Occipital lobe (tissue), 2 donors: ENCODE data around the gene ERC1. TPM values are rescaled to one million over a fixed set of nuclear protein-coding genes. Genes with fewer than 3 reads are reported as not detected.
A peak's percentile ranks its signal among the peaks of the same experiment; 100 is the strongest.
"Not testable (repeated sequence)": the region's sequence is repeated elsewhere in the genome, so short reads cannot be mapped to it uniquely, and the experiment has no call there.

Experiments used
- DNase-seq: peaks from one replicate; lab custom pipeline; 2025; lab: John Stamatoyannopoulos, UW
- total RNA-seq: library from RNA; depleted of rRNA; stranded (reverse); fragments of >200 nt; gene quantifications from one replicate; pipeline ENCODE4 v1.2.3, GENCODE V29; 2014

The ERC1 gene
- total RNA-seq, 1 donor from 2014 or later, result 119 TPM

DNA sequence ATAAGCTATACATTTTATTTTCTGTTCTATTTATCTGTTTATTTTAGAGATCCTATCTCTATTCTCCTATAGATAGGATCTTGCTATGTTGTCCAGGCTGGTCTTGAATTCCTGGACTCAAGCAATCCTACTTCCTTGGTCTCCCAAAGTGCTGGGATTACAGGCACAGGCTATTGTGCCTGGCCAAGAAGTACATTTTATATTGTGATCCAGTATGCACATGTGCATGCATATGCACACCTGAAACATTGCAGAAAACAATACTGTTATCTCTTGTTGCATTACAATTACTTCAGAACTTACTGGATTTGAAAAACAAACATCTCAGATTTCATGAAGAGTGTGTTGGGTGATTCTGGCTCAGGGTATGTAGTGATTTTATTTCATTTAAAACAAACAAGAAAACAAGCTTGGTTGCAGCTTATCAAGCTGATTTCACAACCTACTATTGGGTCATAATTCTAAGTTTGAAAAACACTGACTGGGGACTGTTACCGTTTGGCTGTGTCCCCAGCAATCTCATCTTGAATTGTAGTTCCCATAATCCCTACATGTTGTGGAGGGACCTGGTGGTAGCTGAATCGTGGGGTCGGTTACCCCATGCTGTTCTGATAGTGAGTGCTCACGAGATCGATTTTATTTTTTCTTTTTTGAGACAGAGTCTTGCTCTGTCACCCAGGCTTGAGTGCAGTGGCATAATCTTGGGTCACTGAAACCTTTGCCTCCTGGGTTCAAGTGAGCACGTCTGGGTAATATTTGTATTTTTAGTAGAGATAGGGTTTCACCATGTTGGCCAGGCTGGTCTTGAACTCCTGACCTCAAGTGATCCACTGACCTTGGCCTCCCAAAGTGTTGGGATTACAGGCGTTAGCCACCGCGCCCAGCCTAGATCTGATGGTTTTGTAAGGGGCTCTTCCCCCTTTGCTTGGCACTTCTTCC lies 31.3 kb downstream of the ERC1 start:
- DNase-seq, result no peak

DNA sequence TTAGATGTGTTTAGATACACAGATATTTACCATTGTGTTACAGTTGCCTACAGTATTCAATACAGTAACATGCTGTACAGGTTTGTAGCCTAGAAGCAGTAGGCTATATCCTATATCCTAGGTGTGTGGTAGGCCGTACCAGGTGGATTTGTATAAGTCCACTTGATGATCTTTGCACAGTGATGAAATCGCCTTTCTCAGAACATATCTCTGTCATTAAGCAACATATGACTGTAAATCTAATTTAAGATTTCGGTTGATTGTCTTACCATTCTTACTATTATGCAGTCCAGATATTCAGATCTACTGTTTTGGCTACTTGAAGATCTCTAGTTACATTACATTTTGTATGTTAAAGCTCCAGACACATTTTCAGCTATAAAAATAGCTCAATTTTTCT lies 39.8 kb downstream of the ERC1 start:
- no peak for DNase-seq

DNA sequence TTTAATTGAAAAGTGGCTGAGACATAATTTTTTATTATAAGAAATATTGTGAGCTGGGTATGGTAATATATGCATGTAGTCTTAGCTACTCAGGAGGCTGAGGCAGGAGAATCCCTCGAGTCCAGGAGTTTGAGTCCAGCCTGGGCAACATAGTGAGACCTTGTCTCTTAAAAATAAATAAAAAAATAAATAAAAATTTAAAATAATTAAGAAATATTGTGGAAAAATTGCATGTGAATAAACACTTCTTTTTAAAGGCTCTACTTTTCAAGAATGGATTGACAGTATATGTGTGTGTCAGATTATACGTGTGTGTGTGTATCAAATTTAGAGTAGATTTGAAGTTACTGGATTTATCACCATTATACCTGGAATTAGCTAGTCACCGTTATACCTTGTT lies 43.2 kb downstream of the ERC1 start:
- no peak for DNase-seq

DNA sequence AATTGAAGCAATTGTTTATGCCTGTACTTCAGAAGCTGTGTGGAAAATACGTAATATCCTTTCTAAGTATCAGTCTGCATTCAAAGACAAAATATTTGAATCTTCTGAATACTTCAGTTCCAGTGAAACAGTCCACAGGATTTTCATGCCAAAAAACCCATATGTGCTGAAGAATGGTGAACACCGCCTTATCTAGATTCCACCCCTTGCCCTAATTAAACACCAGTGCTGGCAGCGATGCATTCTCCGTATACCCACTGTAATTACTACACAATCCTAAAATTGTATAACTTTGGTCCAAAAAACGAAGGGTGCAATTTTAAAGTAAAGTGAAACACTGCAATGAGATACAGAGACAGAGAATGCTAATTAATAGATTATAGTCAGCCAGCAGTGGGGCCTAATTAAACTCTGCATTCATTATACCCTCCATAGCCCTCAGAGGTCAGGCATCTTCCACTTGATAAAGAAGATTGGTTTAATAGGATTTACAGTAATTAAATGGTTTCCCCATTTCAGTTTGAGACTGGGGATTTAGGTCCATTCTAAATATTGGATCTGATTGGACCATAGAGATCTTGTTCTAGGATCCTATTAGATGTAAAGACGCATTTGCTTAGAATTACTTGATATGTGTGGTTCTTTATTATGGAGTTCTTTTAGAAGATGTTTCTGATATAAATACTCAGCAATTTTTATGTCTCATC lies 43.9 kb downstream of the ERC1 start:
- DNase-seq, result no peak

DNA sequence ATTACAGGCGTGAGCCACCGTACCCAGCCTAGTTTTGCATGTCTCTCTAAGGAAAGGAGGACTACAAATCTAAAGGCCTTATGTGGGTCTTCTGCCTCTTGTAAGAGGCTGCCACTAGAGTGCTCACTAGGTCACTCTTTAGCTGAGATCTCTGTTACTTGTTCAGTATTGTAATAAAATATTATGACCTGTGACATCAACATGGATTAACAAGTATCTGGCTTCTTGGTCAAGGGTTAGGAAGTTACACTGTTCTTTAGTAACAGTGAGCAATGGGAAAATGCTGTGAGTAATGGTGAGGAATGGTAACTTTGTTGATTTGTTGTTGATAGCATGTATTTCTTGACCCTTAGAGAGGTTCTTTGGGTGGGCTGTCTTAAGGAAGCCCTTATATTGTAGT lies 50.5 kb downstream of the ERC1 start:
- DNase-seq, result no peak

DNA sequence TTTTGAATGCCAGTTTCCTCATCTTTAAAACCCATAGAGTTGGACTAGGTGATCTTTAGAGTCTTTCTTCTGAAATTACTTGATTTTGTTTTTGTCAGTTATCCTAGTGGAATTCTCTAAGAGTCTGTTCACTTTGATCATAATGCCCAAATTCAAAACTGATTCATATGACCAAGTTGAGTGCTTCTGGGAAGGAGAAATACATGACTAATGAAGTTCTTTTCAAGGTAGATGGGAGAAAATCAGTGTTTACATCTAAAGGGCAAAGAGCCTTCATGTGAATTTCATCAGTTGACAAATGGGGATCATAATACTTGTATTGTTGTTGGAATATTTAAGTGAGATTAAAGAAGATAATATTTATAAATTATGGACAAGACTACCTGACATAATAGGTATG lies 53.2 kb downstream of the ERC1 start:
- no peak for DNase-seq

DNA sequence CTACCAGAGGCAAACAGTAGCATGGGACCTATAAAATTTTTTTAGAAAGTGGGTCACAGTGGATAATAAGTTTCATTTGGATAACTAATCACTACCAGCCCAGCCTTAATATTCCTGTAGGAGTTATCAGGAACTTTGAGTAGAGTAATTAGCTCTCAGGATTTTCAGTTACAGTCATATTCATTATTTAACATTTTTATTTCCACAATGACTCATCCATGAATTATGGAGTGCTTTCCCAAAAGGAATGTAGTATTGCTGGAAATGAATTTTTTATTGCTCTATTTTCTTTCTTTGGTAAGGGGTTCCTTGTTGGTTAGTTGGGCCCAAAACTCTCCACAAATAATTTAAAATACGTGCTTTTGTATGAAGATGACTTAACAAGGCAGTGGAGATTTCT lies 53.7 kb downstream of the ERC1 start:
- no peak for DNase-seq

DNA sequence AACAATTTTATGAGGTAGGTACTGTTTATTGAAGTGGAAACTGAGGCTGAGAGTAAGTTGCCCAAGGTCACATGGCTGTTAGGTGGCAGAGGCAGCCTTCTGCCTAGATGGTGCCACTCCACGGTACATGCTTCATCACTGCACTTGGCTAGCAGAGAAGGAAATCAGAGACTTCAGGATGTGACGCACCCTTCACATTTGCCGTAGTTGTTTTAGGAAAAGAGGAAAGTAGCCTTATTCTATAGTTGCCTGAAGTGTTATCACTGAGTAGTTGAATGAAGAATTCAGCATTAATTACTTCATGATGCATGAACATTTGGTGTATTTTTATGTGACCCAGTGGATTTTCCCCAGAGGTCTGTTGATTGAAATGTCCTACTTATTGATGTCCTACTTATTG lies 55.7 kb downstream of the ERC1 start:
- no peak for DNase-seq

DNA sequence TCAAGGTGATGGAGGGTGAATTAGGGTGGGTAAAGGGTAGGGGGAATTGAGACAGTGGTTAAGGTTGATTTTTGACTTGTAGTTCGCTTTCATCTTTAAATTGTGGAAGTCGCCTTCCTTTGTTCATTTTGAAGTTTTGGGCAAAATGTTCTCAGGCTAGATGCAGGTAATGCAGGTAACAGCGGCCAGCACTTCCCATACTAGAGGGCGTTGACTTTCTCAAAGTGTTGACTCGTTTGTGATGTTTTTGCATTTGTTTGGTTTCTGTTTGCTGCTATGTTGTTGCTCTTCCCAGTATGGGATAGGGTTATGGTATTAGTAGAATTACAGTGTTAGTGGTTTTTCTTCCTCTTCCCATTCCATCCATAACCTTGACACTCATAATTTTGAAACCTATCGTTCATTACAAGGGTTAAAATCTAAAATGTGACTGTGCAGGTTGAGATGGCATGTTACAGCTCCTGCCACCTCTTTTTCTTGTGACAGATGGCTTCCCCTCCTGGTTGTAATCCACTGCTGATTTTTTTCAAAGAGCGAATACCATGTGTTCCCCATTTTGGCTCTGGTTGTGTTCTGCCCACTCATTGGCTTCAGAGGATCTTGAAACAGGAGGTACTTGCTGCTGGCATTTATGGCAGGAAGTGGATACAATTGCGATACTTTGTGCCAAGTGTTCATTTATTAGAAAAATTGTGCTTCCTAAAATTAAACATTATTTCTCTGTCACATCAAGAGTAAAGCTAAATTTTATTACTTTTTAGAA lies 57.1 kb downstream of the ERC1 start:
- peak; percentile 10 for DNase-seq

DNA sequence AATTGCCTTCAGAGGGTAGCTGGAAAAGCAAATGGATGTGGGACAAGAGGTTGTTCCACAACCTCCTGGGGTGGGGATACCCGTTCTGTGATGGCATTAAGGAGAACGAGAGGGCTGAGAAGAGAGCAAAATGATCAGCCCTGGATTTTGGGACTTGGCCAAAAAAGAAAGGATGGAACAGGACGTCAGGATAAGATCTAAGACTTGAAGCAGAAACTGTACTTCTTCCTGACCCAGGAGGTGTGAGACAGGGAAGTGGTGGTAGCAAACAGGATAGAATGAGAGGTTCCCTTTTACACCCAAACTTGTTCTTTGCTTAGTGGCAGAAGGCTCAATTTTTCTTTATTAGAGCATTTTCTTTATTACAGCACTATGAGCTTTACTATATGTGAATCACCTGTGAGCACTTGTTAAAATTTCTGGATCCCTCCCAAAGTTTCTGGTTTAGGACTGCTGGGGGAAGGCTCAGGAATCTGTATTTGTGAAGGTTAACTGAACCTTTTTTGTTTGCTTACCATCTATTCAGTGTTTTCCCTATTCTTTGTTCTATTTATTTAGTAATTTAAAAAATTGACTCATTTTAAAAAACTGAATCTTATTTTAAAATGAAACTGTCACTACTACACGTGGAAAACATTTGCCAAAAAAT lies 59.2 kb downstream of the ERC1 start:
- DNase-seq, result no peak

DNA sequence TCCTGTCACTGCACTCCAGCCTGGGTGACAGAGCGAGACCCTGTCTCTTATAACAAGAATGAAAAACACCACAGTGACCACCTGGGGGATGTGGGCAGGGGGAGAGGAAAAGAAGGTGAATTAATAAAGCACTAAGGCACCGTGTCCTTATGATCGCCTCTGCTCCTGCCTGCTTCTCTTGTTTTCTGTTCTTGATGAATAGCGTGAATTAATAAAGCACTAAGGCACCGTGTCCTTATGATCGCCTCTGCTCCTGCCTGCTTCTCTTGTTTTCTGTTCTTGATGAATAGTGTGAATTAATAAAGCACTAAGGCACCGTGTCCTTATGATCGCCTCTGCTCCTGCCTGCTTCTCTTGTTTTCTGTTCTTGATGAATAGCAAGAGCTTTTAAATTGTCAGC lies 60.6 kb downstream of the ERC1 start:
- not testable (repeated sequence) for DNase-seq

DNA sequence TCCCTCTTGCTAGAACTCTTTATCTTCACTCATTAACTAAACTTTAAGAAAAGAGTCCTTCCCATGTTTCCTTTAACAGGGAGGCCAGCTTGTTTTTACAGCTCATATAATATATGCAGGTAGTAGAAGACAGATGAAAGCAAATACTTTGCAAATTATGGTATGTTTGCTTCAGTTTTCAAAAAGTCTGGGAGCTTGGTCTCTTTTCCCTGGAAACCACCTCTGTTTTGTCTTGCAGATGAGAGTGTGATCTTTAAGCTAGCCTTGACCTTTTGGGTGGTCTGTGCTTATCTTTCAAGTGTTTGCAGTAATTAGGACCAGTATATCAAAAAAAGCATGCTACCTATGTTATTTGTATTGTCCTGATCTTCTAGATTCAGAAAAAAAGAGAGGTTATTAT lies 62.7 kb downstream of the ERC1 start:
- no peak for DNase-seq

DNA sequence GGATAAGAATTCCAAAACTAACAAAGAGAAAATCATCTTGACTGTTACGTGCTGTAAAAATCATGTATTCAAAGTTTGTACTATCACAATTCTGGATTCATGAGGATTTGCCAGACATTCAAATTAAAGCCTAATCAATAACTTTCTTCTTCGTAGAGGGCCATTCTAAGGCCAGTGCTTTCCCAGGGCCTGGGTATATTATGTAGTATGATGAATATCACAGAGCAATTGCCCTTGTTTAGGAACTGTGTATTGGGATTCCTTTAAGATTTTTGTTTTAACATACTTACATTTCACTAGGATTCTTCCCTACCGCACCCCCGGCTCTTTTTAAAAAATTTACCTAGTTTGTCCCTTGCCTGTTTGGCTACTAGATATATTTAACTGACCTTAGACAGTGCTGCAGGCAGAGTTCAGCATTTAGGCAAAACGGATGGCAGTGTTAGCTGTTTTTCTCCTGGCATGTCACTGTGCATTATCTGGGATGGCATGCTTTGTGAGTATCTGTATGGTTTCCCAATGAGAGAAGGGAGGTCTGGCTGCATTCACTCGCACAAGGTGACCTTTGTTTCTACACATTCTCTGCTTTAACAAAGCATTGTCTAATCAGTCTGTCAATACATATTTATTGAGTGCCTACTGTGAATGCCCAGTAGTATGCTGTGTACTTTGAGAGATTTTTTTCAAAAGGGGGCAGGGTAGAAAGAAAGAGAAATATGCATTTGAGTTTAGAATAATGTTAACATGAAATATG lies 63.3 kb downstream of the ERC1 start:
- DNase-seq, result no peak

DNA sequence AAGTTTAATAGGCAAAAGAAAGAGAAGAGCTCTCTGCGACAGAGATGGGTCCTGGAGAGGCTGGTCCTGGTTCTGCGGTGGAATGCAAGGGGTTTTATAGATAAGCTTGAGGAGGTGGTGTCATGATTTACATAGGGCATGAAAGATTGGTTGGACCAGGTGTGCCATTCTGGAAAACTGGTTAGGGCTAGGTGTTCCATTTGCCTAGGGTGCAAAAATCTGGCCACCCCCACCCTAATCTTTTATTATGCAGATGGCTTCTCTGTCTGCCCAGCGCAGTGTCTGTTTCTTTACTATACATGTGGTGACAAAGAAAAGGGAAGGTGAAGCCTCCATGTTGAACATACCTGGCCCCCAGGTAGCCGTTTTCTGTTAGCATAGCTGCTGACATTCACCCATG lies 65.4 kb downstream of the ERC1 start:
- no peak for DNase-seq

DNA sequence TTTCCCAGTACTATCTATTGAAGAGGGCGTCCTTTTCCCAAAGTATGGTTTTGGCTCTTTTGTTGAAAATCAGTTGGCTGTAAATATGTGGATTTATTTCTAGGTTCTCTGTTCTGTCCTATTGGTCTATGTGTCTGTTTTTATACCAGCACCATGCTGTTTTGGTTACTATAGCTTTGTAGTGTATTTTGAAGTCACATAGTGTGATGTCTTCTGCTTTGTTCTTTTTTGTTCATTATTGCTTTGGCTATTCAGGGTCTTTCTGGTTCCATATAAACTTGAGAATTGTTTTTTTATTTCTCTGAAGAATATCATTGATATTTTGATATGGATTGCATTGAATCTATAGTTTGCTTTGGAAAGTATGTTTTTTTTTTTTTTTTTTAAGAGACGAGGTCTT lies 67.4 kb downstream of the ERC1 start:
- no peak for DNase-seq

DNA sequence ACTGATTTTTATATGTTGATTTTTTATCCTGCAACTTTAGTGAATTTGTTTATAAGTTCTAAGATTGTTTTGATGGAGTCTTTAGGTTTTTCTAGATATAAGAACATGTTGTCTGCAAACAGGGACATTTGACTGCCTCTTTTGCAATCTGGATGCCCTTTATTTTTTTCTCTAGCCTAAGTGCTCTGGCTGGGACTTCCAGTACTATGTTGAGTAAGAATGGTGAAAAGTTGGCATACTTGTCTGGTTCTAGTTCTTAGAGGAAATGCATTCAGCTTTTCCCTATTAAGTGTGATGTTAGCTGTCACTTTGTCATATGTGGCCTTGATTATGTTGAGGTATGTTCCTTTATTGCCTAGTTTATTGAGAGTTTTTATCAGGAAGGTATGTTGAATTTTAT lies 68.1 kb downstream of the ERC1 start:
- no peak for DNase-seq

DNA sequence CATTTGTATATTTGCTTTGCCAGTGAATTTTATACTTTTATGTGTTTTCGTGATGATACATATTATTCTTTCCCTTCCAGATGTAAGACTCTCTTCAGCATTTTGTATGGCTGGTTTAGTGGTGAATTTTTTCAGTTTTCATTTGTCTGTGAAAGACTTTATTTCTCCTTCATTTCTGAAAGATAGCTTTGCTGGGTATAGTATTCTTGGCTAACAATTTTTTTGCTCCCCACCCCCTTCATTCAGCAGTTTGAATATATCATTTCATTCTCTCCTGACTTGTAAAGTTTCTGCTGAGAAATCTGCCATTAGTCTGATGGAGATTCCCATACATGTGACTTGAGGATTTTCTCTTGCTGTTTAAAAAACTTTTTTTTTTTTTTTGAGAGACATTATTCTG lies 72.8 kb downstream of the ERC1 start:
- DNase-seq, result no peak

DNA sequence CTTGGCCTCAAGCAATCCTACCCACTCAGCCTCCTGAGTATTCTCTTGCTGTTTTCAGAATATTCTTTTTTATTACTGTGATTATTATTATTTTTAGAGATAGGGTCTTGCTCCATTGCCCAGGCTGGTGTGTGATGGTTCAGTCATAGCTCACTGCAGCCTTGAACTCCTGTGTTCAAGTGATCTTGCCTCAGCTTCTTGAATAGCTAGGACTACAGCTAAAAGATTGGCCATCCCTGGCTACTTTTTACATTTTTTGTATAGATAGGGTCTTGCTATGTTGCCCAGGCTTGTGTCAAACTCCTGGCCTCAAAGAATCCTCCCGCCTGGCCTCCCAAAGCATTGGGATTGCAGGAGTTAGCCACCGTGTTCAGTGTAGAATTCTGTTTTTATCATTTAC lies 73.3 kb downstream of the ERC1 start:
- DNase-seq, result no peak

DNA sequence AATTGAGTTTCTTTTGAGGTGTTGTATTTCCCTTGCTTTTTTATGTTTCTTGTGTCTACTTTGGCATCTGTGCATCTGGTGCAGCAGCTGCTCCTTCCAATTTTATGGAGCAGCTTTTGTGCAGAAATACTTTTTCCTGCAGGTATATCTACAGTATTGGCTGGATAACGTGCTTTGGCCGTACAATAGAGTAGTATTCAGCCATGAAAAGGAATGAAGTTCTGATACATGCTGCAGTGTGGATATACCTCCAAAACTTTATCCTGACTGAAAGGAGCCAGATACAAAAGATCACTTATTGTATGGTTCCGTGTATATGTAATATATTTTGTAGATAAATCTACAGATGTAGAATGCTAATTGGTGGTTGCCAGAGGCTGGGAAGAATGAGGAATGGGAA lies 74.6 kb downstream of the ERC1 start:
- no peak for DNase-seq

DNA sequence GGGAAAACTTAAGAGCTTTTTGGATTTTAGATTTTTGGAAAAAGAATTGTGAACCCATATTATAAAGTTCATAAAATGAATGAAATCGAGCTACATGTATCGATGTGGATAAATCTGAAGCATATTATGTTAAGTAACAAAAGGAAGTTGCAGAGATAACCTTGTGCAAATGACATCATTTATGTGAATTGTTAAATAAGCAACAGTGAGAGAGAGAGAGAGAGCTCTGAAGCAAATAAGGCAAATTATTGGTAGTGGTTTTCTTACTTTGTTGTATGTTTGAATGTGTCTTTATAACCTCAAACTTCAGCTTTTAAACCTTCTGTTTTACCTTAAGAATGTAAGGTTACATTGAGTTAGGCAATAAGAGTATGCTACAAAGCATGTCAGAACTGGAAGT lies 78.8 kb downstream of the ERC1 start:
- DNase-seq, result no peak

DNA sequence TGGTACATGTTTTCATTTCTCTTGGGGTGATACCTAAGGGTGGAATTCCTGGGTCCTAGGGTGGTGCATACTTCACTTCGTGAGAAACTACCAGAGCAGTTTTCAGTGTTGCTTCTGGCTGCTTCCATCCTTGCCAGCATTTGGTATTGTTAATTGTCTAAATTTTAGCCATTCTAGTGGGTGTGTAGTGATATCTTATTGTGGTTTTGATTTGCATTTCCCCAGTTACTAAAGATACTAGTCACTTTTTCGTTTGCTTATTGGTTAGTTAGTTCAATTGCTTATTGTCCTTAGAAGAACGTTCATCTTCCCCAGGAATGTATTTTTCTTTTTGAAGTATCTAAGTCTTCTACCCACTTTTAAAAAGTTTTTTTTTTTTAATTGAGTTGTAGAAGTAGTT lies 80.2 kb downstream of the ERC1 start:
- DNase-seq, result no peak
